ENCODE data around the gene STK16. TPM values are rescaled to one million over a fixed set of nuclear protein-coding genes. Genes with fewer than 3 reads are reported as not detected.
A peak's percentile ranks its signal among the peaks of the same experiment; 100 is the strongest.

Gene STK16
- total RNA-seq, 1 donor from 2014 or later: 15.2 TPM

GRCh38 chr2:219280651-219281050 lies 35.4 kb downstream of the STK16 start:
- DNase-seq (ENCODE audit: low spot score in 2 of 2): no peak
- peaks cover 6 to 36% of the 10 kb centered on the region in 2 donors for H3K4me1 ChIP-seq
- peaks cover 36 to 52% of the 10 kb centered on the region in 2 donors for H3K36me3 ChIP-seq
- no peak for TF ChIP-seq CTCF (IDR thresholded peaks at IDR 0.05)
- peak overlapping the region; percentile 99 for H3K27ac ChIP-seq
- intact Hi-C loops (cut with DNase I): no loop called here
- H3K27me3 ChIP-seq: no peaks in the 10 kb centered on the region
- no peaks in the 10 kb centered on the region for H3K9me3 ChIP-seq
- peak overlapping the region; percentile 87 to 95 for H3K4me3 ChIP-seq

GRCh38 chr2:219281588-219281987 lies 36.3 kb downstream of the STK16 start:
- Histone ChIP-seq H3K4me3 (no peak overlapping the region), H3K36me3 (peaks cover 38 to 53% of the 10 kb centered on the region in 2 donors), H3K27me3 (no peaks in the 10 kb centered on the region), H3K27ac (peak overlapping the region; percentile 99), H3K4me1 (peaks cover 6 to 41% of the 10 kb centered on the region in 2 donors), H3K9me3 (no peaks in the 10 kb centered on the region)
- no peak for TF ChIP-seq CTCF (IDR thresholded peaks at IDR 0.05)
- intact Hi-C loops (cut with DNase I): no loop called here
- no peak for DNase-seq (ENCODE audit: low spot score in 2 of 2)

- intact Hi-C loops (cut with DNase I): no loop called here
- no peak overlapping the region for H3K27ac ChIP-seq
Observed at GRCh38 chr2:219282375-219282774, 37.1 kb downstream of the STK16 start.

GRCh38 chr2:219282943-219283581 lies 37.8 kb downstream of the STK16 start:
- Histone ChIP-seq H3K9me3 (no peaks in the 10 kb centered on the region), H3K4me3 (no peak overlapping the region), H3K36me3 (peaks cover 39 to 53% of the 10 kb centered on the region in 2 donors), H3K4me1 (peaks cover 6 to 33% of the 10 kb centered on the region in 2 donors), H3K27me3 (no peaks in the 10 kb centered on the region), H3K27ac (no peak overlapping the region)
- intact Hi-C loops (cut with DNase I): no loop called here
- no peak for DNase-seq (ENCODE audit: low spot score in 2 of 2)
- no peak for TF ChIP-seq CTCF (IDR thresholded peaks at IDR 0.05)

More at GRCh38 chr2:219282375-219282774, 37.1 kb downstream of the STK16 start:
- Histone ChIP-seq H3K9me3 (no peaks in the 10 kb centered on the region), H3K4me3 (no peak overlapping the region), H3K36me3 (peaks cover 39 to 53% of the 10 kb centered on the region in 2 donors), H3K27me3 (no peaks in the 10 kb centered on the region), H3K4me1 (peaks cover 6 to 40% of the 10 kb centered on the region in 2 donors)
- no peak for DNase-seq (ENCODE audit: low spot score in 2 of 2)
- no peak for TF ChIP-seq CTCF (IDR thresholded peaks at IDR 0.05)

- no peak for DNase-seq (ENCODE audit: low spot score in 2 of 2)
- H3K4me3 ChIP-seq: no peak overlapping the region
- no peaks in the 10 kb centered on the region for H3K27me3 ChIP-seq
- H3K4me1 ChIP-seq: peaks cover 9 to 30% of the 10 kb centered on the region in 2 donors
- H3K9me3 ChIP-seq: no peaks in the 10 kb centered on the region
- intact Hi-C loops (cut with DNase I): no loop called here
- peak overlapping the region in 1 of 2 donors; percentile 71 for H3K27ac ChIP-seq
- H3K36me3 ChIP-seq: peaks cover 39 to 53% of the 10 kb centered on the region in 2 donors
- TF ChIP-seq CTCF (IDR thresholded peaks at IDR 0.05): no peak
Observed at GRCh38 chr2:219284501-219285372, 39.5 kb downstream of the STK16 start.

All from ascending aorta (tissue), 2 donors.